Right atrium auricular region (tissue), 2 donors: Measurements from ENCODE around the gene RASGRP2. TPM values are rescaled to one million over a fixed set of nuclear protein-coding genes. Genes with fewer than 3 reads are reported as not detected.

Experiments
- DNase-seq: peaks from one replicate; pipeline ENCODE4 v3.0.0-alpha.2; 2019; ENCODE audit warnings: low spot score
- H3K27ac ChIP-seq, 2 donors: fragments of 200-600 bp; sonication (generic); 1 replicate in 1 of 2; 2 replicates in 1 of 2; pipeline ENCODE4 v1.5.1; 2016 to 2019
- H3K27me3 ChIP-seq, 2 donors: fragments of 200-600 bp; sonication (generic); one replicate each; pipeline versions ENCODE4 v1.5.1 to v1.6.0; 2017 to 2019
- H3K36me3 ChIP-seq: fragments of 200-600 bp; sonication (generic); one replicate; pipeline ENCODE4 v1.5.1; 2016
- H3K4me1 ChIP-seq, 2 donors: fragments of 200-600 bp; sonication (generic); one replicate each; pipeline versions ENCODE4 v1.5.1 to v1.6.0; 2017 to 2019
- H3K4me3 ChIP-seq, 2 donors: fragments of 200-600 bp; sonication (generic); 1 replicate in 1 of 2; 2 replicates in 1 of 2; pipeline ENCODE4 v1.5.1; 2017 to 2019; ENCODE audit warnings: mild to moderate bottlenecking in 1 of 2, moderate library complexity in 1 of 2
- H3K9me3 ChIP-seq, 2 donors: fragments of 200-600 bp; sonication (generic); one replicate each; pipeline ENCODE4 v1.5.1; 2019
- CTCF ChIP-seq, 2 donors: fragments of 200-600 bp; sonication (generic); IDR thresholded peaks; one replicate each; pipeline ENCODE4 v1.5.1; 2019; ENCODE audit warnings: antibody characterized with exemption in 2 of 2
- total RNA-seq, 2 donors: library from RNA; depleted of rRNA; stranded (reverse); fragments of >200 nt; gene quantifications; one replicate each; pipeline ENCODE4 v1.1.0, GENCODE V29; 2016

The RASGRP2 gene
- total RNA-seq, 2 donors from 2014 or later, result 28.1 to 30.4 TPM

- H3K27me3 ChIP-seq, result no peaks in the 10 kb centered on the region
- H3K27ac ChIP-seq, result peak overlapping the region; percentile 49 to 70
- no peaks in the 10 kb centered on the region for H3K36me3 ChIP-seq
- no peaks in the 10 kb centered on the region for H3K9me3 ChIP-seq
- H3K4me1 ChIP-seq, result peaks cover 0 to 17% of the 10 kb centered on the region in 2 donors
- peak overlapping the region in 1 of 2 donors; percentile 50 for H3K4me3 ChIP-seq
- TF ChIP-seq CTCF (IDR thresholded peaks at IDR 0.05), result no peak
- no peak for DNase-seq
Measured at GRCh38 chr11:64687643-64688533, 56.1 kb downstream of the RASGRP2 start.

DNA sequence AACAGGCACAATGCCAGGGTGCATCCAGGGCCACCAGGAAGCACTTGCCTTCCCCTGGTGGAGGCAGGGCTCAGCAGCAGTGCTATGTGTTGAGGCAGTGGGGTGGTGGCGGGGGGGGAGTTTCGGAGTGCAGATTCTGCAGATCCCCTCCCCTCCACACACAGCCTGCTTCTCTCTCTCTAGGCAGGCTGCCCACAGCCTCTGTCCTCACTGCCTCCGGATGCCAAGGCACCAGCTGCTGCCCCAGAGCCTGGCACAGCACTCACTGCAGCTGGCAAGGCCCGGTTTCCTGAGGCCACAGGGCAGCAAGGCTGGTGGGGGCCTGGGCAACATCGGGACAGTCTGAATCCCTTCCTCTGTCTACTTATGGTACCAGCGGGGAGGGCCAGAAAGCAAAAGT lies 56.7 kb downstream of the RASGRP2 start:
- no peaks in the 10 kb centered on the region for H3K9me3 ChIP-seq
- H3K27ac ChIP-seq, result no peak overlapping the region
- no peak for DNase-seq
- peaks cover 0 to 17% of the 10 kb centered on the region in 2 donors for H3K4me1 ChIP-seq
- H3K4me3 ChIP-seq, result no peak overlapping the region
- no peak for TF ChIP-seq CTCF (IDR thresholded peaks at IDR 0.05)
- H3K27me3 ChIP-seq, result no peaks in the 10 kb centered on the region
- H3K36me3 ChIP-seq, result no peaks in the 10 kb centered on the region

- Histone ChIP-seq H3K27me3 (no peaks in the 10 kb centered on the region), H3K4me1 (peaks cover 0 to 17% of the 10 kb centered on the region in 2 donors), H3K36me3 (no peaks in the 10 kb centered on the region), H3K4me3 (no peak overlapping the region), H3K27ac (no peak overlapping the region), H3K9me3 (no peaks in the 10 kb centered on the region)
- no peak for TF ChIP-seq CTCF (IDR thresholded peaks at IDR 0.05)
- no peak for DNase-seq
Measured at GRCh38 chr11:64686466-64687170, 57.3 kb downstream of the RASGRP2 start.

GRCh38 chr11:64685536-64685935 lies 58.4 kb downstream of the RASGRP2 start:
- Histone ChIP-seq H3K36me3 (no peaks in the 10 kb centered on the region), H3K4me3 (no peak overlapping the region), H3K27me3 (no peaks in the 10 kb centered on the region), H3K27ac (no peak overlapping the region), H3K9me3 (no peaks in the 10 kb centered on the region), H3K4me1 (peaks cover 0 to 17% of the 10 kb centered on the region in 2 donors)
- no peak for DNase-seq
- TF ChIP-seq CTCF (IDR thresholded peaks at IDR 0.05), result no peak

- no peaks in the 10 kb centered on the region for H3K27me3 ChIP-seq
- no peak overlapping the region for H3K4me3 ChIP-seq
- no peak overlapping the region for H3K27ac ChIP-seq
- DNase-seq, result no peak
- no peaks in the 10 kb centered on the region for H3K36me3 ChIP-seq
- TF ChIP-seq CTCF (IDR thresholded peaks at IDR 0.05), result no peak
- peaks cover 0 to 17% of the 10 kb centered on the region in 2 donors for H3K4me1 ChIP-seq
- no peaks in the 10 kb centered on the region for H3K9me3 ChIP-seq
Measured at GRCh38 chr11:64684357-64684756, 59.6 kb downstream of the RASGRP2 start.
